Heart left ventricle (tissue), 13 donors: ENCODE measurements around the gene ZNF683.

Experiments used
- POLR2A ChIP-seq, 2 donors: fragments of 450-650 bp; IDR thresholded peaks; one replicate each; pipeline ENCODE4 v1.6.1; 2017; ENCODE audit warnings: antibody characterized with exemption in 2 of 2, mild to moderate bottlenecking in 2 of 2, moderate library complexity in 2 of 2
- TF ChIP-seq, protein P1 (sequence below), 12 donors: fragments of 200-600 bp; sonication (generic) in 4 of 12; IDR thresholded peaks; one replicate each; pipeline versions ENCODE4 v1.5.0 to v1.8.0; 2018 to 2022; ENCODE audit warnings: antibody characterized with exemption in 12 of 12, mild to moderate bottlenecking in 5 of 12
- donor health status: ischemic (EF 13 %, LVEDD 7.1; RV severe dilation, severe dysfunction).
- donor health status: DM: no; HTN: yes; CAD: no.
- donor health status: DM: no; HTN: no; CAD: no.
- donor health status: ischemic (EF 25% LVEDD 6.9; RV normal size, moderate dysfunction).
- donor health status: ischemic (EF 25% LVEDD 5.7; RV mildly dilated, moderate dysfunction).
- donor health status: ischemic (EF 35%, LVEDD 5.7; RV mildly dilated, moderate dysfunction).
- donor health status: nonischemic (EF 11% LVEDD 7.7; RV severe dilation, severe dysfunction).
- donor health status: DM: yes; HTN: yes; CAD: no.
- donor health status: PGD.
- donor health status: ischemic (EF 29% LVEDD 5.4; RV normal size, mild dysfunction).
- donor health status: nonischemic (EF 23%, LVEDD 6.1; RV moderate dilation, normal function).

DNA sequence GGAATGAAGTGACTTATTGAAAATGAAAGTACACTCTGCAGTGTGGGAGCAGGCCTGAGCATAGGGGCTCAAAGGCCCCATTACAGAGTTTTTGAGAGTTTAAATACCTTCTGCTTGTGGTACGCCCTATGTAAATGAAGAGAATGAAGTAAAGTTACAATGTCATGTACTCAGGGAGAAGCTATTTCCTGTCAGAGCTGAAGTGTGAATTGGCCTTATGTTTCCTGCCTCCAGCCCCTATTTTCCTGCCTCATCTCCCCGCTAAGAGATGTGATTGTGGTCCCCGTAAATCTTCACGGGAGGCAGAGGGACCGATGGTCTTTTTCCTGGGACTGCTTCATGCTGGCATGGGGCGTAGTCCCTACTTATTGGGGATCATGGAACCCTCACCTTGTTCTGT lies 2.5 kb upstream of the ZNF683 start:
- TF ChIP-seq, protein P1, sequence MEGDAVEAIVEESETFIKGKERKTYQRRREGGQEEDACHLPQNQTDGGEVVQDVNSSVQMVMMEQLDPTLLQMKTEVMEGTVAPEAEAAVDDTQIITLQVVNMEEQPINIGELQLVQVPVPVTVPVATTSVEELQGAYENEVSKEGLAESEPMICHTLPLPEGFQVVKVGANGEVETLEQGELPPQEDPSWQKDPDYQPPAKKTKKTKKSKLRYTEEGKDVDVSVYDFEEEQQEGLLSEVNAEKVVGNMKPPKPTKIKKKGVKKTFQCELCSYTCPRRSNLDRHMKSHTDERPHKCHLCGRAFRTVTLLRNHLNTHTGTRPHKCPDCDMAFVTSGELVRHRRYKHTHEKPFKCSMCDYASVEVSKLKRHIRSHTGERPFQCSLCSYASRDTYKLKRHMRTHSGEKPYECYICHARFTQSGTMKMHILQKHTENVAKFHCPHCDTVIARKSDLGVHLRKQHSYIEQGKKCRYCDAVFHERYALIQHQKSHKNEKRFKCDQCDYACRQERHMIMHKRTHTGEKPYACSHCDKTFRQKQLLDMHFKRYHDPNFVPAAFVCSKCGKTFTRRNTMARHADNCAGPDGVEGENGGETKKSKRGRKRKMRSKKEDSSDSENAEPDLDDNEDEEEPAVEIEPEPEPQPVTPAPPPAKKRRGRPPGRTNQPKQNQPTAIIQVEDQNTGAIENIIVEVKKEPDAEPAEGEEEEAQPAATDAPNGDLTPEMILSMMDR (IDR thresholded peaks at IDR 0.05): no peak
- TF ChIP-seq POLR2A (IDR thresholded peaks at IDR 0.05): no peak
